GM19468 (cell line): Measurements from ENCODE around the gene GNAQ.

Source experiments
- ATAC-seq: cut with Tn5 transposase; IDR thresholded peaks from one replicate; pipeline ENCODE4 v1.9.1; 2021; ENCODE audit warnings: mild to moderate bottlenecking, moderate library complexity, moderate number of reproducible peaks; ENCODE audit not compliant: unreplicated experiment; ENCODE audit errors: extremely low read depth

Gene GNAQ

GRCh38 chr9:77679661-77680368, 351.8 kb downstream of the GNAQ start:
- no peak for ATAC-seq

DNA sequence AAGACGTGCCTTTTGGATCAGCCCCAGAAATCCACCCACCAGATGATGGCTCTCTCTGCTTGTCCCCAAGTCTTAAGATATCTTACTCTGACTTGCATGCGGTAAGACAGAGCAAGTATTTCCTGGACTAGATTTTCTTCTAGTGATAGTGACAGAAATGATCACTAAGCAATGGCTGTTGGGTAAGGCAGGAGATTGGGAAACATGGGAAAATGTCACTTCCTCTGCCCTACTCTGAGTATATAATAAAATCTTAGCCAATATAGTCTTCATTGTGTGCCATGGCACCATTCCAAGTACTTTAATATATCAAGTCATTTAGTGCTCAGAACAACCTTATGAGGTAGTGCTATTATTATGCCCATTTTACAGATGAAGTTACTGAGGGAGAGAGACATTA, 352.5 kb downstream of the GNAQ start:
- ATAC-seq = no peak

DNA sequence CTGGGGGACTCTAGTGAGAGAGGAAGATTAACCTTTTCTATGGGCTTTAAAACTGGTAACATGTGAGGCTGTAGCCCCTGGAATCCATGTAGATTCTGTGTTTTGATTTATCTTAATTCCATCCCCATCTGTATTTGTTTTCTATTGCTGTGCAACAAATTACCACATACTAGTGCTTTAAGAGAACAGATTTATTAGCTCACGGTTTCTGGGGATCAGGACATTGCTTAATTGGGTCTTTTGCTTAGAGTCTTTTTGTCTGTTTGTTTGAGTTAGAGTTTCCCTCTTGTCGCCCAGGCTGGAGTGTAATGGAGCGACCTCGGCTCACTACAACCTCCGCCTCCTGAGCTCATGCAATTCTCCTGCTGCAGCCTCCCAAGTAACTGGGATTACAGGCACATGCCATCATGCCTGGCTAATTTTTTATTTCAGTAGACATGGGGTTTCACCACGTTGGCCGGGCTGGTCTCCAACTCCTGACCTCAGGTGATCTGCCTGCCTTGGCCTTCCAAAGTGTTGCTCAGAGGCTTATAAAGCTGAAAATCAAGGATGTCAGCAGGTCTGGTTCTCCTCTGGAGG, 353.6 kb downstream of the GNAQ start:
- no peak for ATAC-seq

DNA sequence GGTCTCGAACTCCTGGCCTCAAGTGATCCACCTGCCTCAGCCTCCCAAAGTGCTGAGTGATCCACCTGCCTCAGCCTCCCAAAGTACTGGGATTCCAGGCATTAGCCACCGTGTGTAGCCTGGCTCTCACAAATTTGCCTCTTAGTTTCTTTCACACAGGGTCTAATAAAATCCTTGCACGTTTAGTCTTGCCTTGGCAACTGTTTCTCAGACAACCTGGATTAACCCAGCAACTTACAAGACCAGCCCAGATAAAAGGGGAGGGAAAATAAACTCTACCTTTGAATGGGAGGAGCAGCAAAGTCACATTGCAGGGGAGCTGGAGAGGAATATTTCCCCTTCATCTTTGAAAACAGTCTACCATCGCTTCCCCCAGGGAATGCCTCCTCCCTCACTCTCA, 354.2 kb downstream of the GNAQ start:
- ATAC-seq = no peak

DNA sequence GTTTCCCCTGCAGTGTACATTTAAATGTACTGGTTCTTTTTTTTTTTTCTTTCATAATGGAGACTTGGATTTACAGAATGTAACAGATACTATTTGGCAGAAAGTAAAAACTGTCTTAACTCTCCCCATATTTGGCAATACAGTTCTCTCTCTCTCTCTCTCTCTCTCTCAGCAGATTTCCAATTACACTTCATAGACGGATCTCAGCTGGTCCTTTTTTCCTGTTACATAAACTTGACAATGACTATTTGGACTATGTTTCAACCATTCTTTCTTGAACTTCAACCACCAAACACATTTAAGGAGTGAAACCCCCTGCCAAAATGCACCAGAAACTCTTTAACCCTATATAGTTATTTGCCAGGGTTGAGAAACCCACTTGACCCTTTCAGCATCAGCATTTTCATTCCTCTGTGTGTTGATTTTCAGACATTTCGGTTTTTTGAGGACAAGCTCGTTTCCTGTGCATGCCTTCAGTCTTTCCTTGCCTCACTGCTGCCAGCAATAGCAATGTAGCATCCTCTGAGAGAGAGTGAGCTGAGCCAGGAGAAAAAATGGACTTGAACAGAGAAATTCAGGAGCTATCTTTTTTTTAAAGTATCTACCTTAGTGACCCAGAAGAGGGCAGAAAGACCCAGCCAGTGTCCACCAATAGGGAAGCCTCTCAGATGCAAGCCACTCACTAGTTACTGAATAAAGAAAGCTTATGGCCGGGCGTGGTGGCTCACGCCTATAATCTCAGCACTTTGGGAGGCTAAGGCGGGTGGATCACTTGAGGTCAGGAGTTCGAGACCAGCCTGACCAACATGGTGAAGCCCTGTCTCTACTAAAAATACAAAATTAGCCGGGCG, 357.4 kb downstream of the GNAQ start:
- ATAC-seq = no peak

GRCh38 chr9:77672183-77672582, 359.4 kb downstream of the GNAQ start:
- ATAC-seq = no peak

DNA sequence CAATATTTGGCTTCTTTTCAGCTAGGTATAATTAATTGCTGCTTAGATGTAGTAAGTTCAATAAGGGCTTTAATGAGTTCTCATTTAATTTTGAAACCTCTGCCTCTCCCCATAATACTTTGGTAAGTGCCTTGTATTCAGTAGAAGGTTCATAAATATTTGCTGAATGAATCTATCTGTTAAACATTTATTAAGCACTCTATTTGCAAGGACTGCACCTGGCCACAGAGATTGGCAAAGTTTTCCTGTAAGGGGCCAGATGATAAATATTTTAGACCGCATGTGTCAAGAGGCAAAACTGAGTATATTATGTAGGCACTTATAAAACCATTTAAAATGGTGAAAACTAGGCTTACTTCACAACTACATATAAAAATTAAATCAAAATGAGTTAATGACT, 364.5 kb downstream of the GNAQ start:
- ATAC-seq = no peak
